ENCODE data around the gene ARL15.

DNA sequence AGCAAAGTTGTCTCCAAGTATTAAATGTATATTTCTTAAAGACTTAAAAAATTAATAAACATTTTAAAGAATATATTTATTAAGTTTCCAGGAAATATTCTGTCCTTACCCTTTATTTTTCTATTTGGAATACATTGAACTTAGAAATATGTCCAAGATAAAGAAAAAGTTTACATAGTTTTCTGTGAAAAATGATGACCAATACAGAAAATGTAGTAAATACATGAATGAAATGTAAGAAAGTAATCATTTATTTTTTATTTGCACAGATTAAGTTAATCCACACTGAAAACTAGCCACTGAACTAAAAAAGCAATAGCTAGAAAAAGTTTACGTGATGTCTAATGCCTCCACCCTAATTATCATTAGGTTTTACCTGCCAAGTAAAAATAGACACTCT lies 273.2 kb downstream of the ARL15 start:
- TF ChIP-seq, protein P1, sequence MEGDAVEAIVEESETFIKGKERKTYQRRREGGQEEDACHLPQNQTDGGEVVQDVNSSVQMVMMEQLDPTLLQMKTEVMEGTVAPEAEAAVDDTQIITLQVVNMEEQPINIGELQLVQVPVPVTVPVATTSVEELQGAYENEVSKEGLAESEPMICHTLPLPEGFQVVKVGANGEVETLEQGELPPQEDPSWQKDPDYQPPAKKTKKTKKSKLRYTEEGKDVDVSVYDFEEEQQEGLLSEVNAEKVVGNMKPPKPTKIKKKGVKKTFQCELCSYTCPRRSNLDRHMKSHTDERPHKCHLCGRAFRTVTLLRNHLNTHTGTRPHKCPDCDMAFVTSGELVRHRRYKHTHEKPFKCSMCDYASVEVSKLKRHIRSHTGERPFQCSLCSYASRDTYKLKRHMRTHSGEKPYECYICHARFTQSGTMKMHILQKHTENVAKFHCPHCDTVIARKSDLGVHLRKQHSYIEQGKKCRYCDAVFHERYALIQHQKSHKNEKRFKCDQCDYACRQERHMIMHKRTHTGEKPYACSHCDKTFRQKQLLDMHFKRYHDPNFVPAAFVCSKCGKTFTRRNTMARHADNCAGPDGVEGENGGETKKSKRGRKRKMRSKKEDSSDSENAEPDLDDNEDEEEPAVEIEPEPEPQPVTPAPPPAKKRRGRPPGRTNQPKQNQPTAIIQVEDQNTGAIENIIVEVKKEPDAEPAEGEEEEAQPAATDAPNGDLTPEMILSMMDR (conservative IDR thresholded peaks at IDR 0.05 in 1 of 2, IDR thresholded peaks at IDR 0.05 in 1 of 2; ENCODE audit: extremely low read depth in 1 of 2, insufficient read depth in 1 of 2, low read depth in 1 of 2, low read length in 2 of 2), result no peak
- no peak for TF ChIP-seq EZH2 (IDR thresholded peaks at IDR 0.05; ENCODE audit: borderline replicate concordance, low read length)
